ENCODE results near the gene CTXN2. TPM values are rescaled to one million over a fixed set of nuclear protein-coding genes. Genes with fewer than 3 reads are reported as not detected.
A peak's percentile ranks its signal among the peaks of the same experiment; 100 is the strongest.

CTXN2 gene
- total RNA-seq, 1 experiment from 2014 or later: 0.11 TPM

- WGBS (ENCODE audit: extremely low coverage, insufficient read length, low lambda C conversion rate): no CpG with 5 or more reads among the region's 6 CpGs
Observed at GRCh38 chr15:48250640-48251076, 59.2 kb downstream of the CTXN2 start.

More at GRCh38 chr15:48250640-48251076, 59.2 kb downstream of the CTXN2 start:
- no peak overlapping the region for H3K27ac Mint-ChIP-seq
- Histone ChIP-seq H3K9ac (ENCODE audit: extremely low read depth, insufficient read length, low read length) (no peak overlapping the region), H3K9me3 (ENCODE audit: control insufficient read depth, low read depth, low read length) (no peaks in the 10 kb centered on the region), H3K23ac (ENCODE audit: insufficient read length, low read depth, low read length) (no peak overlapping the region), H3K56ac (ENCODE audit: insufficient read length, low read depth, low read length) (no peak overlapping the region), H3K27me3 (ENCODE audit: insufficient read depth, low read length) (no peaks in the 10 kb centered on the region), H2AFZ (ENCODE audit: low read length) (no peak overlapping the region), H3K23me2 (ENCODE audit: insufficient read length, low read depth, low read length, poor library complexity, severe bottlenecking) (no peaks in the 10 kb centered on the region), H4K8ac (replicated peaks; ENCODE audit: insufficient read length, low read depth, low read length) (no peak overlapping the region), H3K79me1 (ENCODE audit: insufficient read depth, low read depth, low read length, poor library complexity, severe bottlenecking) (no peaks in the 10 kb centered on the region), H3K14ac (ENCODE audit: insufficient read depth, low read length) (no peak overlapping the region), H2BK12ac (ENCODE audit: insufficient read length, low read depth, low read length) (no peak overlapping the region), H2BK15ac (ENCODE audit: low read depth, low read length) (no peak overlapping the region), H4K20me1 (ENCODE audit: control insufficient read depth, insufficient read depth, insufficient read length) (no peaks in the 10 kb centered on the region), H3K18ac (ENCODE audit: insufficient read length, low read depth, low read length) (no peak overlapping the region), H3K27ac (ENCODE audit: insufficient read length, low read depth, low read length) (no peak overlapping the region), H2BK20ac (ENCODE audit: low read depth, low read length, poor library complexity, severe bottlenecking) (no peak overlapping the region), H3K4ac (ENCODE audit: low read depth, low read length) (no peak overlapping the region), H2AK5ac (ENCODE audit: insufficient read length, low read length) (no peak overlapping the region), H3T11ph (ENCODE audit: low read length) (no peak overlapping the region), H3K4me2 (ENCODE audit: insufficient read depth, insufficient read length, low read length) (no peak overlapping the region), H4K91ac (ENCODE audit: insufficient read length, low read depth, low read length) (no peak overlapping the region), H2BK120ac (ENCODE audit: low read depth, low read length, poor library complexity, severe bottlenecking) (no peak overlapping the region), H2BK5ac (ENCODE audit: insufficient read length, low read length) (no peak overlapping the region), H3K79me2 (ENCODE audit: insufficient read depth, low read length) (no peaks in the 10 kb centered on the region), H4K5ac (ENCODE audit: insufficient read length, low read depth, low read length) (no peak overlapping the region), H3K4me1 (ENCODE audit: insufficient read depth, low read length) (no peaks in the 10 kb centered on the region)
- peaks cover 5% of the 10 kb centered on the region in 2 experiments for H3K4me1 Mint-ChIP-seq
- H3K36me3 Mint-ChIP-seq (ENCODE audit: insufficient read depth in 1 of 3, low read depth in 3 of 3): no peaks in the 10 kb centered on the region
- TF ChIP-seq CTCF (conservative IDR thresholded peaks at IDR 0.05): peak; percentile 63
- DNase-seq: peak; percentile 35
- H3K27me3 Mint-ChIP-seq (ENCODE audit: low read depth): no peaks in the 10 kb centered on the region
- no peak overlapping the region for H3K4me3 Mint-ChIP-seq
- H3K9me3 Mint-ChIP-seq: no peaks in the 10 kb centered on the region
